Cardiac fibroblast (primary cell): Measurements from ENCODE around the gene PPARGC1A.

Experiments
- DNase-seq, 2 donors: peaks; one replicate each; pipeline versions ENCODE4 v3.0.0 to v3.0.0-alpha.2; 2010; ENCODE audit warnings: low read depth in 2 of 2
- H3K4me3 ChIP-seq, 2 donors: replicated peaks in 1 of 2; 1 replicate in 1 of 2; 2 replicates in 1 of 2; pipeline ENCODE4 v1.5.1; 2011; ENCODE audit warnings: low read depth in 2 of 2, low read length in 2 of 2, mild to moderate bottlenecking in 2 of 2, moderate library complexity in 1 of 2
- TF ChIP-seq, protein P1 (sequence below): IDR thresholded peaks from one replicate; pipeline ENCODE4 v1.5.1; 2011; ENCODE audit warnings: low read depth, mild to moderate bottlenecking, low read length, inconsistent platforms

PPARGC1A gene

DNA sequence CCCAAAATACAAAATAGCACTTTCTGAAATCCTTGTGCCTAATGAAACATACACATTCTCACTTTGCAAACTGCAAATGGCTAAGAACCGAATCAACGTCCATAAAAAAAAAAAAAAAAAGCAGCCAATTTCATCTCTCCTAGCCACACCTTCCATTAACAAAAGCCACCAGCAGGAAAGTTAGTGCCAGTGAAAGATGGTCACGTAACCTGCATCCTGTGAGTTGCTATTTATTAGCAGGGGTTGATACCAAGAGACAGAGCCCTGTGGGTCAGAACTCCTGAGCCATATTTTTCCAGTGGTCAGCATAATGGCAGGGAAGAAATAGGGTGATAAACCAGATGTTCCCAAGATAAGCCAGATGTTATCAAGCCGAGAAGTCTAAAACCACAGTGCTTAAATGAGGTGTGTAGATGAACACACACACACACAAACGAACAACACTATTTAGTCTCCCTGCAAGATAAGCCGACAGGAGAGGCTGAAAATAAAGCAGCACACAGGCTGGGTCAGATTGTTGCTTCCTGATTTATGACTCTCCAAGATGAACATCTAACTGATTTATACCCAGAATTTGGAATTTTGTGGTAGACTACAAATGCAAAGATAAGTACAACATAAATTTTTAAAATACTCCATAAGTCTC is 11.5 kb downstream of the PPARGC1A start:
- no peak for DNase-seq
- TF ChIP-seq, protein P1, sequence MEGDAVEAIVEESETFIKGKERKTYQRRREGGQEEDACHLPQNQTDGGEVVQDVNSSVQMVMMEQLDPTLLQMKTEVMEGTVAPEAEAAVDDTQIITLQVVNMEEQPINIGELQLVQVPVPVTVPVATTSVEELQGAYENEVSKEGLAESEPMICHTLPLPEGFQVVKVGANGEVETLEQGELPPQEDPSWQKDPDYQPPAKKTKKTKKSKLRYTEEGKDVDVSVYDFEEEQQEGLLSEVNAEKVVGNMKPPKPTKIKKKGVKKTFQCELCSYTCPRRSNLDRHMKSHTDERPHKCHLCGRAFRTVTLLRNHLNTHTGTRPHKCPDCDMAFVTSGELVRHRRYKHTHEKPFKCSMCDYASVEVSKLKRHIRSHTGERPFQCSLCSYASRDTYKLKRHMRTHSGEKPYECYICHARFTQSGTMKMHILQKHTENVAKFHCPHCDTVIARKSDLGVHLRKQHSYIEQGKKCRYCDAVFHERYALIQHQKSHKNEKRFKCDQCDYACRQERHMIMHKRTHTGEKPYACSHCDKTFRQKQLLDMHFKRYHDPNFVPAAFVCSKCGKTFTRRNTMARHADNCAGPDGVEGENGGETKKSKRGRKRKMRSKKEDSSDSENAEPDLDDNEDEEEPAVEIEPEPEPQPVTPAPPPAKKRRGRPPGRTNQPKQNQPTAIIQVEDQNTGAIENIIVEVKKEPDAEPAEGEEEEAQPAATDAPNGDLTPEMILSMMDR = no peak
- no peak overlapping the region for H3K4me3 ChIP-seq

GRCh38 chr4:23877758-23878229 is 12.1 kb downstream of the PPARGC1A start:
- TF ChIP-seq, protein P1 = no peak
- peak; percentile 5 to 49 for DNase-seq
- H3K4me3 ChIP-seq = no peak overlapping the region

- TF ChIP-seq, protein P1 = no peak
- H3K4me3 ChIP-seq = no peak overlapping the region
- DNase-seq = no peak
These were observed 13.3 kb downstream of the PPARGC1A start for GRCh38 chr4:23876418-23877089.

DNA sequence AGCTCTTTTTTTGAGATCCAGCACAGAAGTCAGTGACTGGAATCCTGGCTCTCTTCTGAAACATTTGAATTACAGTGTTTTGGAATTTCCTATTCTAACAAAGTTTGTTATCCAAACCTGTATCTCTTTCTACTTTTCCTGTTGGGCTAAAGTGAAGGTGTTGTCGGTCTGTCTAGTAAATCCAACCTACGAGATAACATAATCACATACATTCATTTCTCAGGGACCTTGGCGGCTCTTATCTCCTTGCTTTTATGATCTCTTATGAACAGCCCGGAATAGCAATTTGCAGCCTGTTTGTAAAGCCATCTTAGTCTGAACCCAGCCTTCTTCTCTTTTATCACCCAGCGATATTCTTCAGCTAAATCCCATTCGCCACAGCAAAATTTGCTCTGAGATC is 14.5 kb downstream of the PPARGC1A start:
- DNase-seq = no peak
- TF ChIP-seq, protein P1 = no peak
- H3K4me3 ChIP-seq = no peak overlapping the region

DNA sequence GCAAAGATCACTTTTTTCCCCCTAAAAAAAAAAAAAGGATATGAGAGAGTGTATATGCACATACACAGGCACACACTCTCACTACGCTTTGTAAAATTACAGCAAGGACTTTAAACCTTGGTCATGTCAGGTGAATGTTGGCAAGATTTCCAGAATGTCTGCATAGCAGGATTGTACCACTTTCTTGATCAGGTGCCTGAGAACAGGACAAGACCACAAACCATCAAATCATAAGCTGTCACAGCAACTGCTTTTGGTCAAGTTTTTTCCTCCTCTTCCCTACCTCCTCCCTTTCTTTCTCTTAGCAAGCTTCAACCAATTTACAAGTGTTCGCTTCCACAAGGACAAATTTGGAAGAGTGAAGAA is 15.3 kb downstream of the PPARGC1A start:
- no peak for DNase-seq
- TF ChIP-seq, protein P1 = no peak

GRCh38 chr4:23873717-23874535 is 15.9 kb downstream of the PPARGC1A start:
- no peak overlapping the region for H3K4me3 ChIP-seq
- TF ChIP-seq, protein P1 = no peak
- no peak for DNase-seq

More for the DNA sequence above, 15.3 kb downstream of the PPARGC1A start:
- H3K4me3 ChIP-seq = no peak overlapping the region
